OCI-M2 (cell line): ENCODE measurements around the gene CRYBG3.

ENCODE experiments used
- DNase-seq: peaks from one replicate; lab custom pipeline; 2025; ENCODE audit not compliant: unreplicated experiment; lab: John Stamatoyannopoulos, UW

Gene CRYBG3

DNA sequence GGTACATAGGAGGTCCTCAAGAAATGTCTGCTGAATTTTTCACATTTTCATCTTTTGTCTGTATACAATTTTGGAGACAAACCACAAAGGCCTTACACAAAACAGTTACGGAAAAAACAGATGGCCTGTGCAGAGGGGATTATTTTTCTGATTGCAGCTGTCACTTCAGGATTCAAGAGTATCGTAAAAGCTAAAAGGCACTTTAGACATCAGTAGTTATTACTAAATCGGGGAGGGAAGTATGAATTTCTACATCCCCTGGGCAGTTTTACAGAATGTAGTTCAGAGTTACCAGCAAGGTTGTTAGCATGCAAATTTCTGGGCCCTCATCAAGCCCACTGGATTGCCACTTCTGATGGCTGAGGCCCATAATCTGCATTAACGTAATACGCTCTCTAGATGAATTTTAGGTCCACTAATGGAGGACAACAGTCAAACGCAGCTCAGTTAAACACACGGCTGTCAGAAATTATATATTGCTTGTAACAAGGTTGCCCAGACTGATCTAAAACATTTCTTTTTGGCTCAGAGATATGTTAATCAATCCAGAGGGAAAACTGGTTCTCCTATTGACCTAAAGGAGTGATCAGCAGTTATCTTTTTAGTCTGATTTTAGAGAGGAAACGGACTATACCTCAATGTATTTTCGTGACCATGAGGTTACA lies 149.3 kb downstream of the CRYBG3 start:
- DNase-seq: no peak

GRCh38 chr3:97971679-97972567 lies 150.1 kb downstream of the CRYBG3 start, which contains the start of gene RIOX2:
RIOX2 (minus strand) TSS chr3:97972431; CDS start chr3:97967593, 4,838 bp downstream.
- DNase-seq: no peak

GRCh38 chr3:97972976-97973375 lies 151.2 kb downstream of the CRYBG3 start:
- no peak for DNase-seq

DNA sequence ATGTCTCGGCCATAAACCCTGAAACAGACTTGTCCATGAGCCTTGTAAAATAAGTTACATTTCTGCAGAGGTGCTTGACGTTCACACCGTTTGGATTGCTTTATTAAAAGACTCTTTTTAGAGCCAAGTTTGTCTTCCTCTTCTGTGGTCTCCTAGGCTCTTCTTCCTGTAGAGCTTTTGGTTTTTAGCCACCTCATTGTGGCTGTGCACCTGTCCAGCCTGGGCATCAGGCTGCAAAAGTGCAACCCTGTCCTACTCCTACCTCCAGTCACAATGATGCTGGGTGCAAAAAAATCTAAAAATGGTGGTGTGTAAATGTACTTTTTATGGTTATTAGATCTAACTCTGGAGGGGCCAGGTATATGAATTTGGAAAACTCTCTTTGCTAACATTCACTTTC lies 153.2 kb downstream of the CRYBG3 start:
- no peak for DNase-seq

DNA sequence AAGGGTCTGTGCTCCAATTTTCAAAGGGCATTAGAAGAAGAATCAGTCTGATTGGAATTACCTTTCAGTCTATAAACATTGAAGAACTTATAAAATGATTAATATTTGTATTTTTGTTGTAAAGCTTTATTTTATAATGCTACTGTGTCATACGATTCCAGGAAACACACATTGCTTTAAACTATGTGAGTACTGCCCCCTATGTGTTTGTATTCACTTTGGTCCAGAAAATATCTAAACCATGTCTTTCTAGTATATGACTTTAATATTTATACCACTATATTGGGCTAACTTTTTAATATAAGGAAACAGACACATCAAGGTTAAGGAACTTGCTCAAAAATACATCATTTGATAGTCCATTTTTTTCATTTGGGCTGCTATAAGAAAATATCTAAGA lies 153.7 kb downstream of the CRYBG3 start:
- no peak for DNase-seq

DNA sequence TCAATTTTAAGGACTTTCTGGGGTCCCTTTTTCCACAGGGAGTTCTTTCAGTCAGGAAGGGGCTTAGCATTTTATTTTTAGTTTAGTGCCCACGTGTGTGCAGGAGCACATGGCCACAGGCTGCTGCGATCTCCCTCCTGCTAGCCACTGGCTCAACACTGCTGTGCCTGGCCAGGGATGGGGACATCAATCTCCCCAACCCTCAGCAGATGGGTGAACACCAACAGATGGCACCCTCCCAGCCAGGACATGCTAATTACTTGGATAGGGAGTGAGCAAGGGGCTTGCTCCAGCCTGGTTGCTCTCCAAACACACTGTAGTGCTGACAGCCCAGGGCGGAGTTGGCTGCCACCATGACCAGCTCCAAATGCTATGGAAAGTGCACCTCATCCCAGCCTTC lies 157.8 kb downstream of the CRYBG3 start:
- DNase-seq: no peak

DNA sequence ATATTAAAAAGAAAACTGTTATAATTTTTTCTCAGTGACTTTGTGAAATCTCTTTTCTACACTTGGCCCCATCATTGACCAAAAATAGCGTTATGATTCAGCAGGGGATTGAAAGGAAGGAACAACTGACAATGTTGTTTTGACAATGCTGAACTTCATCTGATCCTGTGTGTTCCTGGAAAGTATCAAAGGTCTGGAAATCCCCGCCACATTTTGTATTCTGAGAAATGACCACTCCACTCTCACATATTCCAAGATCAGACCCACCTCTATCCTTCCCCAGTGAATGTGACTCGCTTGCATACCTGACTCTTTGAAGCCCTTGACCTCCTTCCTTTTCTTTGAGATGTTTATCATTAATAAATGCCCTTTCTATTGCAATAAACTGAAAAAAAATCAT lies 160.1 kb downstream of the CRYBG3 start:
- no peak for DNase-seq

DNA sequence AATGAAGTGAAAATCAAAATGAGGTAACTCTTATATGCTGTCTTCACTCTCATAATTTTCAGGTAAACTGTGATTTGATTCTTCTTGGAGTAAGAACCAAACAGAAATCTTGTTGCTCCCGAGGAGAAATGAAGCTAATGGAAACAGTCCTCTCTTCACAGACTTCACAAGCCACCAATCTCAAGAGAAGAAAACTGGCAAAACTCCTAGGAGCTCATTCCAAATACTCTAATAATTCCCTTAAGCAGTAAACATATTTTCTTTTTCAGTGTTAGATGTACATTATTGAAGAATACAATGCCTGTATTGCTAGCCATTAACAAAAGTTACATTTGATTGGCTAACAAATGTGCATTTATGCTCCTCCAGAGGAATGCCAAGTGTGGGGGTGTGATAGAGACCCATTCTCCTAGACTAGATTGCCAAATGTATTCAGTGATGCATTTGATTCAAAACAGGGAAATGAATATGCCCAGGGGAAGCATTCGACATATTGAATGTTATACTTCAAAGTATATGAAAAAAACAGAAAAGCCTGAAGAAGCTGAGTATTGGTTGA lies 162.2 kb downstream of the CRYBG3 start:
- DNase-seq: no peak

GRCh38 chr3:97987306-97987705 lies 165.5 kb downstream of the CRYBG3 start:
- DNase-seq: no peak

DNA sequence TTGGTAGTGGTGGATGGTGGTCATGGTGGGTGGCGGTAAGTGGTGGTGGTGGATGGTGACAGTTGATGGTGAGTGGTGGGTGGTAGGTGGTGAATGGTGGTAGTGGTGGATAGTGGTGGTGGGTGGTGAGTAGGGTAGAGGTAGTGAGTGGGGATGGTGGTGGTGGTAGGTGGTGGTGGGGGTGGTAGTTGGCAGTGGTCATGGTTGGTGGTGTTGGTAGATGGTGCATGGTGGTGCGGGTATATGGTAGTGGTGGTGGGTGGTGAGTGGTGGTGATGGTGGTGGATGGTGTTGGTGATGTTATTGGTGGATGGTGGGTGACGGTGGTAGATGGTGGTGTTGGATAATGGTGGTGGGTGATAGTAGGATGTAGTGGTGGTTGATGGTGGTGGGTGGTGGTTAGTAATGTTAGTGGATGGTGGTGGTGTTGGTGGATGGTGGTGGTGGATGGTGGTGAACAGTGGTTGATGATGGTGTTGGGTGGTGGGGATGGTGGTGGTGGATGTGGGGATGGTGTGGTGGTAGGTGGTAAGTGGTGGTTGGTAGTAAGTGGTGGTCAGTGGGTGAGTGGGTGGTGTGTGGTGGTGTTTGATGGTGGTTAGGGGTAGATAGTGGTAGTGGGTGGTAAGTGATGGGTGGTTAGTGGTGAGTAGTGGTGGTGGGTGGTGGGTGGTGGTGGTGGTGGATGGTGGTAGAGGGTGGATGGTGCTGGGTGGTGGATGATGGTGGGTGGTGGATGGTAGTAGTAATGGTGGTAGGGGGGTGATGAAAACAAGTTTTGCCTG lies 167.2 kb downstream of the CRYBG3 start:
- no peak for DNase-seq

GRCh38 chr3:97990624-97991292 lies 168.9 kb downstream of the CRYBG3 start:
- DNase-seq: no peak

DNA sequence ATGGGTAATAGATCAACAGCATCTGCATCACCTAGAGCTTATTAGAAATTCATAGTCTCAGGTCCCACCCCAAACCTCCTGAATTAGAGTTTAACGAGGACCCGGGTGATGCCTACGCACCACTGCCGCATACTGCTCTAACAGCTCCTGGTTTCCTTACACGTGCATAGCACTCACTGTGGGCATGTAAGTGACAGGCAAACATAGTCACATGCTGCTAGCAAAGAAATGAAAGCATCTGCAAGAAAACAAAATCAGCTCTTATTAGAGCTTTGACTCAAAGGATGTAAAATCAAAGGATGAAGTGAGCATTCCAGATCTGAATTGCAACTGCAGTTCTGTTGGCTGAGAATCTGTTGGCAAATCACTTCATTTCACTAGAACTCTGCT lies 169.5 kb downstream of the CRYBG3 start:
- no peak for DNase-seq

- no peak for DNase-seq
Measured at GRCh38 chr3:97992547-97993173, 170.8 kb downstream of the CRYBG3 start.

- DNase-seq: no peak
Measured at GRCh38 chr3:97993526-97993925, 171.7 kb downstream of the CRYBG3 start.

GRCh38 chr3:97994328-97994945 lies 172.6 kb downstream of the CRYBG3 start:
- DNase-seq: no peak
